HG03457 (cell line): ENCODE data around the gene CD99L2.
"Not testable (repeated sequence)": the region's sequence is repeated elsewhere in the genome, so short reads cannot be mapped to it uniquely, and the experiment has no call there.

Source experiments
- ATAC-seq: cut with Tn5 transposase; IDR thresholded peaks from one replicate; pipeline ENCODE4 v1.9.1; 2021; ENCODE audit warnings: moderate number of reproducible peaks; ENCODE audit not compliant: unreplicated experiment

CD99L2 gene

GRCh38 chrX:150897421-150898320, 797 bp downstream of the CD99L2 start:
- no peak for ATAC-seq

- no peak for ATAC-seq
Measured at GRCh38 chrX:150896632-150897031, 1.8 kb downstream of the CD99L2 start.

- ATAC-seq = no peak
Measured at GRCh38 chrX:150893936-150894335, 4.5 kb downstream of the CD99L2 start.

- ATAC-seq = no peak
Measured at GRCh38 chrX:150889131-150889530, 9.3 kb downstream of the CD99L2 start.

GRCh38 chrX:150887906-150888465, 10.5 kb downstream of the CD99L2 start:
- no peak for ATAC-seq

GRCh38 chrX:150887268-150887667, 11.2 kb downstream of the CD99L2 start:
- not testable (repeated sequence) for ATAC-seq

- ATAC-seq = no peak
Measured at GRCh38 chrX:150886381-150886780, 12.1 kb downstream of the CD99L2 start.

GRCh38 chrX:150880808-150881165, 17.7 kb downstream of the CD99L2 start:
- ATAC-seq = no peak

GRCh38 chrX:150879855-150880807, 18.3 kb downstream of the CD99L2 start:
- peak; percentile 71 for ATAC-seq

- not testable (repeated sequence) for ATAC-seq
Measured at GRCh38 chrX:150875621-150876020, 22.8 kb downstream of the CD99L2 start.

- no peak for ATAC-seq
Measured at GRCh38 chrX:150874448-150874847, 24.0 kb downstream of the CD99L2 start.

- ATAC-seq = peak; percentile 73
Measured at GRCh38 chrX:150873616-150874015, 24.9 kb downstream of the CD99L2 start.

GRCh38 chrX:150872773-150873336, 25.6 kb downstream of the CD99L2 start:
- ATAC-seq = no peak

- ATAC-seq = no peak
Measured at GRCh38 chrX:150871341-150871811, 27.1 kb downstream of the CD99L2 start.

GRCh38 chrX:150870487-150871340, 27.8 kb downstream of the CD99L2 start:
- ATAC-seq = peak; percentile 52

- ATAC-seq = no peak
Measured at GRCh38 chrX:150870029-150870428, 28.4 kb downstream of the CD99L2 start.

- no peak for ATAC-seq
Measured at GRCh38 chrX:150869450-150869849, 29.0 kb downstream of the CD99L2 start.

GRCh38 chrX:150868625-150869024, 29.8 kb downstream of the CD99L2 start:
- ATAC-seq = no peak

GRCh38 chrX:150864127-150864526, 34.3 kb downstream of the CD99L2 start:
- no peak for ATAC-seq

- no peak for ATAC-seq
Measured at GRCh38 chrX:150863191-150863590, 35.3 kb downstream of the CD99L2 start.
